ENCODE results near the gene MYOT. TPM values are rescaled to one million over a fixed set of nuclear protein-coding genes. Genes with fewer than 3 reads are reported as not detected.

The MYOT gene
- total RNA-seq, 1 experiment from 2014 or later, result not detected

DNA sequence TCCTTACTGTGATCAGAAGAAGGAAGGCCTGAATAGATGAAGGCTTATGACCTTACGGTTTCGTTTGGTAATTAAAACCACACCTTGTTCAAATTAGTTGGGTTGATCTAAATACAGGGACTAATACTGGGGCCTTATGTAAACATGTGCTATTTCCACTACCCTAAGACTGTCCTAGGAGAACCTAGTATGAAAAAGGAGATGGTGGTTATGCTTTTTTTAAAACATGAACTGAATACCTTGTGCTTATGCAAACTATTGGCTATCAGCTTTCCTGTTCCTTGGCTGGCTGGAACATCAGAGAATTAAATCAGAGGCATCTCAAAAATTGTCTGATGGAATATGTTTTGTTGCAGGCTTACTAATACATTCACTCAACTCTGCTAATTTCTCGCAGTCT lies 3.9 kb downstream of the MYOT start:
- H3K27me3 ChIP-seq (ENCODE audit: insufficient read depth, low read length), result no peaks in the 10 kb centered on the region
- H3K79me2 ChIP-seq (ENCODE audit: insufficient read depth, low read length), result no peaks in the 10 kb centered on the region
- Mint-ChIP-seq H3K4me1 (peaks cover 0 to 3% of the 10 kb centered on the region in 2 experiments; a peak in 1 of 4 replicates), H3K27ac (no peak overlapping the region), H3K36me3 (ENCODE audit: insufficient read depth in 1 of 3, low read depth in 3 of 3) (no peaks in the 10 kb centered on the region), H3K27me3 (ENCODE audit: low read depth) (no peaks in the 10 kb centered on the region; the same call in 1 of the 2 replicates), H3K9me3 (no peaks in the 10 kb centered on the region), H3K4me3 (no peak overlapping the region)
- no peak overlapping the region for H3K23ac ChIP-seq (ENCODE audit: insufficient read length, low read depth, low read length)
- H2BK20ac ChIP-seq (ENCODE audit: low read depth, low read length, poor library complexity, severe bottlenecking), result no peak overlapping the region
- no peak overlapping the region for H3K27ac ChIP-seq (ENCODE audit: insufficient read length, low read depth, low read length)
- no peaks in the 10 kb centered on the region for H3K23me2 ChIP-seq (ENCODE audit: insufficient read length, low read depth, low read length, poor library complexity, severe bottlenecking)
- no peaks in the 10 kb centered on the region for H3K9me3 ChIP-seq (ENCODE audit: control insufficient read depth, low read depth, low read length)
- H3T11ph ChIP-seq (ENCODE audit: low read length), result no peak overlapping the region
- H4K20me1 ChIP-seq (ENCODE audit: control insufficient read depth, insufficient read depth, insufficient read length), result no peaks in the 10 kb centered on the region
- H3K18ac ChIP-seq (ENCODE audit: insufficient read length, low read depth, low read length), result no peak overlapping the region
- TF ChIP-seq, protein P1, sequence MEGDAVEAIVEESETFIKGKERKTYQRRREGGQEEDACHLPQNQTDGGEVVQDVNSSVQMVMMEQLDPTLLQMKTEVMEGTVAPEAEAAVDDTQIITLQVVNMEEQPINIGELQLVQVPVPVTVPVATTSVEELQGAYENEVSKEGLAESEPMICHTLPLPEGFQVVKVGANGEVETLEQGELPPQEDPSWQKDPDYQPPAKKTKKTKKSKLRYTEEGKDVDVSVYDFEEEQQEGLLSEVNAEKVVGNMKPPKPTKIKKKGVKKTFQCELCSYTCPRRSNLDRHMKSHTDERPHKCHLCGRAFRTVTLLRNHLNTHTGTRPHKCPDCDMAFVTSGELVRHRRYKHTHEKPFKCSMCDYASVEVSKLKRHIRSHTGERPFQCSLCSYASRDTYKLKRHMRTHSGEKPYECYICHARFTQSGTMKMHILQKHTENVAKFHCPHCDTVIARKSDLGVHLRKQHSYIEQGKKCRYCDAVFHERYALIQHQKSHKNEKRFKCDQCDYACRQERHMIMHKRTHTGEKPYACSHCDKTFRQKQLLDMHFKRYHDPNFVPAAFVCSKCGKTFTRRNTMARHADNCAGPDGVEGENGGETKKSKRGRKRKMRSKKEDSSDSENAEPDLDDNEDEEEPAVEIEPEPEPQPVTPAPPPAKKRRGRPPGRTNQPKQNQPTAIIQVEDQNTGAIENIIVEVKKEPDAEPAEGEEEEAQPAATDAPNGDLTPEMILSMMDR (conservative IDR thresholded peaks at IDR 0.05), result no peak
- H3K4ac ChIP-seq (ENCODE audit: low read depth, low read length), result no peak overlapping the region
- no peak overlapping the region for H2AFZ ChIP-seq (ENCODE audit: low read length)
- WGBS (ENCODE audit: extremely low coverage, insufficient read length, low lambda C conversion rate), result no CpG with 5 or more reads among the region's 3 CpGs
- H4K91ac ChIP-seq (ENCODE audit: insufficient read length, low read depth, low read length), result no peak overlapping the region
- no peak overlapping the region for H3K4me2 ChIP-seq (ENCODE audit: insufficient read depth, insufficient read length, low read length)
- no peak overlapping the region for H2AK5ac ChIP-seq (ENCODE audit: insufficient read length, low read length)
- no peak overlapping the region for H2BK120ac ChIP-seq (ENCODE audit: low read depth, low read length, poor library complexity, severe bottlenecking)
- no peak overlapping the region for H3K9ac ChIP-seq (ENCODE audit: extremely low read depth, insufficient read length, low read length)
- no peak overlapping the region for H2BK15ac ChIP-seq (ENCODE audit: low read depth, low read length)
- no peak overlapping the region for H2BK12ac ChIP-seq (ENCODE audit: insufficient read length, low read depth, low read length)
- DNase-seq, result no peak
- H4K5ac ChIP-seq (ENCODE audit: insufficient read length, low read depth, low read length), result no peak overlapping the region
- H3K56ac ChIP-seq (ENCODE audit: insufficient read length, low read depth, low read length), result no peak overlapping the region
- no peak overlapping the region for H4K8ac ChIP-seq (replicated peaks; ENCODE audit: insufficient read length, low read depth, low read length)
- no peaks in the 10 kb centered on the region for H3K4me1 ChIP-seq (ENCODE audit: insufficient read depth, low read length)
- no peaks in the 10 kb centered on the region for H3K79me1 ChIP-seq (ENCODE audit: insufficient read depth, low read depth, low read length, poor library complexity, severe bottlenecking)
- H3K14ac ChIP-seq (ENCODE audit: insufficient read depth, low read length), result no peak overlapping the region
- H2BK5ac ChIP-seq (ENCODE audit: insufficient read length, low read length), result no peak overlapping the region

Measured in H9 (cell line).